ENCODE data around the gene HES7.

The HES7 gene

DNA sequence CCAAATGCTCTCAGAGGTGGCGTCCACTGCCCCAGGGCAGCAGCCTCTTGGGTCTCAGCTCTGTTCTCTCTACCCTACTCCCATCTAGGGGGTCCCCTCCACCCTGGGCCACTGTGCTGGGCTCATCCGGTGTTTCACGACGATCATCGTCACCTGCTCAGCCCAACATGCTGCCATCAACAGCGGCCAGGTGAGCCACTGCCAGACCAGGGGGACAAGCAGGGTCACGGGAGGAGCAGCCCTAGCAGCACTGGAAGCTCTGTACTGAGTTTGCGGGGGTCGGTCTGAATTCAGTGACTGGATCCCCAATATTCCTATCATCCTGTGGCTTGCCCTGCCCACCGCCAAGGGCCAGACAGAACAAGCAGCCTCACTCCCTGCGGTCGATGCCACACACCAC lies 52.4 kb downstream of the HES7 start:
- no peak overlapping the region for H3K4me3 ChIP-seq (ENCODE audit: low read depth, low read length)
- TF ChIP-seq, protein P1, sequence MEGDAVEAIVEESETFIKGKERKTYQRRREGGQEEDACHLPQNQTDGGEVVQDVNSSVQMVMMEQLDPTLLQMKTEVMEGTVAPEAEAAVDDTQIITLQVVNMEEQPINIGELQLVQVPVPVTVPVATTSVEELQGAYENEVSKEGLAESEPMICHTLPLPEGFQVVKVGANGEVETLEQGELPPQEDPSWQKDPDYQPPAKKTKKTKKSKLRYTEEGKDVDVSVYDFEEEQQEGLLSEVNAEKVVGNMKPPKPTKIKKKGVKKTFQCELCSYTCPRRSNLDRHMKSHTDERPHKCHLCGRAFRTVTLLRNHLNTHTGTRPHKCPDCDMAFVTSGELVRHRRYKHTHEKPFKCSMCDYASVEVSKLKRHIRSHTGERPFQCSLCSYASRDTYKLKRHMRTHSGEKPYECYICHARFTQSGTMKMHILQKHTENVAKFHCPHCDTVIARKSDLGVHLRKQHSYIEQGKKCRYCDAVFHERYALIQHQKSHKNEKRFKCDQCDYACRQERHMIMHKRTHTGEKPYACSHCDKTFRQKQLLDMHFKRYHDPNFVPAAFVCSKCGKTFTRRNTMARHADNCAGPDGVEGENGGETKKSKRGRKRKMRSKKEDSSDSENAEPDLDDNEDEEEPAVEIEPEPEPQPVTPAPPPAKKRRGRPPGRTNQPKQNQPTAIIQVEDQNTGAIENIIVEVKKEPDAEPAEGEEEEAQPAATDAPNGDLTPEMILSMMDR (IDR thresholded peaks at IDR 0.05; ENCODE audit: low read depth, low read length, missing control alignments) = no peak
- no peak for DNase-seq (ENCODE audit: low read depth)

Data from GM12864 (cell line).